GM12878 (cell line): Measurements from ENCODE around the gene MORC3. TPM values are rescaled to one million over a fixed set of nuclear protein-coding genes. Genes with fewer than 3 reads are reported as not detected.

Experiments used
- FOS ChIP-seq: IDR thresholded peaks from 3 replicates; pipeline ENCODE4 v1.6.1; 2011; ENCODE audit warnings: borderline replicate concordance; ENCODE audit not compliant: insufficient read length; ENCODE audit errors: extremely low read depth
- GATAD2B ChIP-seq: fragments of 450-650 bp; conservative IDR thresholded peaks from 2 replicates; pipeline ENCODE4 v1.6.1; 2017; ENCODE audit warnings: low read depth, mild to moderate bottlenecking, moderate library complexity
- HSF1 ChIP-seq: fragments of 150-350 bp; IDR thresholded peaks from 2 replicates; pipeline ENCODE4 v1.6.1; 2014; ENCODE audit warnings: mild to moderate bottlenecking, low read depth, low read length
- MEF2B ChIP-seq: fragments of 450-650 bp; IDR thresholded peaks from 2 replicates; pipeline ENCODE4 v1.6.1; 2018; ENCODE audit warnings: mild to moderate bottlenecking, moderate library complexity; ENCODE audit not compliant: partially characterized antibody, poor library complexity, severe bottlenecking
- MTA2 ChIP-seq: fragments of 450-650 bp; IDR thresholded peaks from 2 replicates; pipeline ENCODE4 v1.6.1; 2016; ENCODE audit warnings: low read depth, mild to moderate bottlenecking, moderate library complexity
- NBN ChIP-seq: fragments of 450-650 bp; IDR thresholded peaks from 2 replicates; pipeline ENCODE4 v1.6.1; 2016
- NFXL1 ChIP-seq: fragments of 450-650 bp; IDR thresholded peaks from 2 replicates; pipeline ENCODE4 v1.6.1; 2017; ENCODE audit warnings: antibody characterized with exemption, mild to moderate bottlenecking, borderline replicate concordance
- POLR2A ChIP-seq: IDR thresholded peaks from 2 replicates; pipeline ENCODE4 v1.6.1; 2011; ENCODE audit warnings: low read depth, mild to moderate bottlenecking, low read length
- POLR2AphosphoS2 ChIP-seq: IDR thresholded peaks from 2 replicates; pipeline ENCODE4 v1.6.1; 2011; ENCODE audit warnings: low read depth, mild to moderate bottlenecking, low read length, improper control_type of control experiment, moderate library complexity
- SMAD1 ChIP-seq: fragments of 450-650 bp; IDR thresholded peaks from 2 replicates; pipeline ENCODE4 v1.6.1; 2018; ENCODE audit warnings: mild to moderate bottlenecking, low read depth; ENCODE audit not compliant: partially characterized antibody
- ZNF687 ChIP-seq: fragments of 450-650 bp; IDR thresholded peaks from 2 replicates; pipeline ENCODE4 v1.6.1; 2017; ENCODE audit warnings: mild to moderate bottlenecking, moderate library complexity
- polyA plus RNA-seq, 11 experiments: library from polyadenylated mRNA; depleted of rRNA in 4 of 11; unstranded in 6 of 11; stranded (reverse) in 5 of 11; fragments of >200 nt; fragmentation: Nextera tagmentation in 4 of 11; fragmentation: Illumina TruSeq in 1 of 11; extraction: Ambion mirVana in 4 of 11; extraction: Trizol in 1 of 11; gene quantifications; 1 replicate in 1 of 11; 2 replicates in 10 of 11; pipeline versions ENCODE4 v1.2.1 to v1.2.3, GENCODE V29; 2011 to 2016; ENCODE audit warnings: inconsistent platforms in 2 of 11, missing spikeins in 2 of 11, low read depth in 1 of 11
- total RNA-seq, 4 experiments: library from RNA; depleted of rRNA in 3 of 4; stranded (reverse); fragments of >200 nt in 3 of 4; fragmentation: Illumina TruSeq in 1 of 4; extraction: Trizol in 1 of 4; gene quantifications; 2 replicates each; pipeline versions ENCODE4 v1.2.1 to v1.2.3, GENCODE V29; 2013 to 2021

The MORC3 gene
- total and polyA plus RNA-seq, 10 of the 15 experiments (the other 5 are each of a cell fraction or from before 2014, with no cell fraction given) = 5.5 to 29.9 (median 16.3) TPM

- TF ChIP-seq FOS (no peak), NFXL1 (no peak), POLR2AphosphoS2 (no peak), MTA2 (no peak), POLR2A (no peak), SMAD1 (no peak), GATAD2B (no peak), MEF2B (no peak), HSF1 (no peak), NBN (no peak), ZNF687 (no peak)
Observed at GRCh38 chr21:36355868-36356267, 35.9 kb downstream of the MORC3 start (continued).
